Glomerular endothelial cell (primary cell): ENCODE data around the gene SLC25A17. TPM values are rescaled to one million over a fixed set of nuclear protein-coding genes. Genes with fewer than 3 reads are reported as not detected.
"Not testable (repeated sequence)": the region's sequence is repeated elsewhere in the genome, so short reads cannot be mapped to it uniquely, and the experiment has no call there.

Source experiments
- DNase-seq: peaks from one replicate; pipeline ENCODE4 v3.0.0-alpha.2; 2011; ENCODE audit warnings: low read depth, low spot score; ENCODE audit errors: extremely low read depth
- total RNA-seq: library from RNA; depleted of rRNA; stranded (reverse); fragments of >200 nt; gene quantifications from 2 replicates; pipeline ENCODE4 v1.2.3, GENCODE V29; 2015

Gene SLC25A17, protein sequence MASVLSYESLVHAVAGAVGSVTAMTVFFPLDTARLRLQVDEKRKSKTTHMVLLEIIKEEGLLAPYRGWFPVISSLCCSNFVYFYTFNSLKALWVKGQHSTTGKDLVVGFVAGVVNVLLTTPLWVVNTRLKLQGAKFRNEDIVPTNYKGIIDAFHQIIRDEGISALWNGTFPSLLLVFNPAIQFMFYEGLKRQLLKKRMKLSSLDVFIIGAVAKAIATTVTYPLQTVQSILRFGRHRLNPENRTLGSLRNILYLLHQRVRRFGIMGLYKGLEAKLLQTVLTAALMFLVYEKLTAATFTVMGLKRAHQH
- 16.3 and 21.3 TPM in 2 replicates for total RNA-seq

DNA sequence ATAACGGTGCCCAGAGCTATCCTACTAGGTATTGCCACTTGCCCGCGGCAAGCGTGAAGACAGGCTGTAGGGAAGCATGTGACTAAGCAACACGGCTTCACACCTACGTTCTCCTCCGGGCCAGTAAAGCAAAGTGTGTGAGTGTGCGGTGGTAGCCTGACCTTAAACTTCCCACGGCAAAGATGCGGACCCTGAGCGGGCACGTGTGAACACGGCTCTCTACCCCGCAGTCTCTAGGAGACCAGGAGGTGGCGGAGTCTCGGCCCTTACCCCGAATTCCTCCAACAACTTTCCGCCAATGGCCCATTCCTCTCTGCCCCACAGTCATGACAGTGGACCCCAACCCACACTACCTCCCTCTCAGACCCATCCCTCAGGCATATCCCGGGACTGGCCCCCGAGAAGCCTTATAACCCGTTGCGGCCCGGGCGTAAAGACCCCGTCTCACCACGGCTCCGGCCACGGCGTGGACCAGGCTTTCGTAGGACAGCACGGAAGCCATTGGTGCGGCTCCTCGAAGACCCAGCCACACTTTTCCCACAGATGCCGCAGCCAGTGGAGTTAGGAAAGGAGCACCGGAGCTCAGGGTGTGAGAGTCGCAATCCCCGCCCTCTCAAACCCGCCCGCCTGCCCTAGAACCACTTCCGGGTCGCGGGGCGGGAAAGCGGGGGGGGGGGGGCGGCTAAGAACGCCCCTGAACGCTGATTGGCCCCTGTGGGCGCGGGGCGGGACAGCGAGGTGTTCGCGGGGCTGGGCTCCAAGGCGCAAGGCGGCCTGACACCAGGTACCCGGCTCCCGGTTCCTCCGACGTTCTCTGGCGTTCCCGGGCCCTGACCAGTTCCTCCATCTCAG is at the start of gene SLC25A17:
SLC25A17 (minus strand) TSS at position 600 of the 852 bp plus-strand sequence; CDS start at position 502, 98 bp downstream.
- no peak for DNase-seq

DNA sequence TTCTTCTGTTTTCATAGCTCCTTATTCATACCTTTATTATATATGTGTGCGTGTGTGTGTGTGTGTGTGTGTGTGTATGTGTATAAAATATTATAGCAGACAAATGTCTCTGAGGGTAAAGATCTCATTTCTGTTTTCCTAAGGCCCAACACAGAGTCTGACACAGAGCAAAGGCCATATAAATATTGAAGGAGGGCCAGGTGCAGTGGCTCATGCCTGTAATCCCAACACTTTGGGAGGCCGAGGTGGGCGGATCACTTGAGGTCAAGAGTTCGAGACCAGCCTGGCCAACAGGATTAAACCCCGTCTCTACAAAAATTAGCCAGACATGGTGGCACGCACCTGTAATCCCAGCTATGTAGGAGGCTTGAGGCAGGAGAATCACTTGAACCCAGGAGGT is 49.2 kb upstream of the SLC25A17 start:
- not testable (repeated sequence) for DNase-seq

DNA sequence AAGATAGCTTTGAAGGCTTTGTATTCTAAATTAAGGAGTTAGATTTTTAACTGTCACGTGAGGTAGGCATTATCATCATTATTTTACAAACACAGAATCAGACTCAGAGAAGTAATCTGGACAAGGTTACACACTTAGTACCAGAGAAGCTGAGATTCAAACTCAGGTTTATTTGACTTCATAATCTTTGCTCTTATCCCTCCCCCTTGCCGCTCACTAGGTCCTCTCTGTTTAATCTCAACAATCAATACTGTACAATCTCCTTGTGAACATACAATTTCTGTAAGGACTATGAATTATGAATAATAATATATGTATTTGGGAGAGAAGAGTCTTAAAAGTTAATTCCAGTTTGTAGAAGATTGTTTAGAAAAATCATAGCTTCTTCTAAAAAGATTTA is 48.0 kb upstream of the SLC25A17 start:
- no peak for DNase-seq

DNA sequence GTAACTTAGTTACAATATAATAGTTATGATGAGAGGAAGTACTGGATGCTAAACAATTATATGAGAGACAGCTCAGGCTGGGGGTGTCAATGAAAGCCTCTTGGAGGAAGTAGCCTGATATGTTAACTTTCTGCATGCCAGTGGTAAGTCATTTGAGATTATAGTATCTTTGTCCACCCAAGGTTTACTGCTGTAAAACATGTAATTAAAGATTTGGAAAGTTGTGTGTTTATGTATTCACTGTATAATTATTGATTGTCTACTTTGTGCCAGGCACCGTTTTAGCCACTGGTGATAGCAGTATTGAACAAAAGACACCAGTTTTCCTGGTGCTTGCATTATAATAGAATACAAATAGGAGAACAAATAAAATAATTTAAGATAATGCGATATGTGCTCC is 43.4 kb upstream of the SLC25A17 start:
- DNase-seq = no peak

DNA sequence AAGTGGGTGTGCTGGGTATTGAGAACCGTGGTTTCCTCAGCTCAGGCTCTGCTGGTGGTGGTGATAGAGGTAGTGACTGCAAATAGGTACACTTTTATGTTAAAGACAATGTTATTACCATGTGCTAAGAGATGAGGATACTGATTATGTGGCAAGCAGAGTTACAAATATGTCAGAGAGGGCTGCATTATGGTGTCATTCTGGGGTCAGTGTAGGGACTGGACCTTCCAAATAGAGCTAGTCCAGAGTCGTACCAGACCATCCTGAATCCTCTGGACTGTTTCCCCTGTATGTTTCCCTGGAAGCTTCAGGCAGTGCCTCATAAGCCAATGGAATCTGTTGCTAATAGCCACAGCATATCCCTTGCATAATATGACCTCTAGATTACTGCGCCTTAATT is 42.9 kb upstream of the SLC25A17 start, which contains the start of gene DNAJB7:
DNAJB7 (minus strand) TSS at position 101 of the 400 bp plus-strand sequence. CDS start 119 bp downstream, outside the sequence.
- no peak for DNase-seq

DNA sequence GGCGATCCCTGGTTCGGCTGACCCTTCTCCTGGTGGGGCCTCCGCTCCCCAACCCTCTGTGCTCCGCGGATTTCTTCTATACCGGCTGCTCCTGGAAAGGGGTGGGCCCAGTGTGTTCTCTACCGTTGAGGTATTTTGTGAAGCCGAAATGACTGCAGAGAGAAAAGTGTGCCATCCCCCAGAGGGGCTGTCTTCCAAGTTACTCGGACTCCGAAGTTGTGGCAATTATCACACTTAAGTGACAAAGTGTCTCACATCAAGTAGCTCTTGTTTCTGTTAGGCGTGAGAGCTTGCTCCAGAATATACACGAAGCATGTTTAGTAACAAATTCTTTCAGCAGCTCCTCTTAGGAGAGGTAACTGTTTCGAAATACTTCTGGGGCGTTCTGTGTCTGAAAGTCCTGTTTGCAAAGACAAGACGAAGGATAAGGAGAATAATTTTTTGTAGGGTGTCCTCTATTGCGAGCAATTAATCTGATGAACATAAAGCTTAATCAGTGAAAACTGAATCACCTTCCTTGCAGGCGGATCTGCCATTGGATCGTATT is 38.2 kb upstream of the SLC25A17 start:
- no peak for DNase-seq

DNA sequence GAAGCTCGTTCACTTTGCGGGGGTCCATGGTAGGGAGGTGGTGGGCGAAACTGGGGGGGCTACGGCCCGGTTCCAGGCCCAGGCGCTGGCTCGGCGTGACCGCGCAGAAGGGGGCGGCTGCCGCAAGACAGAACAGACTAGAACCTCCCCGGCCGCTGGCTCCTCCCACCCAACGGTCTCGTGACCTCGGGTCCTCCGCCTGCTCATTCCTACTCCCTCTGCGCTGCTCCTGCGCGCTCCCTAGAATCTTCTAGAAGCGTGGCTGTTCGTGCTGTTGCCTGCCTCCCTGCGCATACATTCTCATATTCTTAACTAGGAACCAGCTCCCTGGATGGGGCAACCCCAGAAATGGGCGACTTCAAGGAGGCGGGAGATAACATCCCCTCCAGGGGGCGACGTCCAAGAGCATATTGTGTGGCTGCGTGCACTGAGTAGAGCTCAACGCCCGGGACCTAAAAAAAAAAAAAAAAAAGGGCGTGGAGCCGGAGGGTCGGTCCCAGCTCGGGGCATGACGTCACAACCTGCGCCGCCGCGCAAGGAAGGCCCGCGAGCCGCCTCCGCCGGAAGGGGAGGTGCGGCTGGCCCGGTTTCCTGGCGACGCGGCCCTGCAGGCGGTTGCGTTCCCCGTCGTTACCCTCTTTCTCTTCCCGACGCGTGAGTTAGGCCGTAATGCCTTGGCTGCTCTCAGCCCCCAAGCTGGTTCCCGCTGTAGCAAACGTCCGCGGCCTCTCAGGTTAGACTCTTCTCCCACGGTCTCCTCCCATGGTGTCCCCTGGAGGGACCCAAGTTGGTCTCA is 37.6 kb upstream of the SLC25A17 start, which contains the start of the genes ST13 and XPNPEP3:
ST13 (minus strand) TSS at position 127 of the 796 bp plus-strand sequence; CDS start at position 28, 99 bp downstream.
XPNPEP3 (plus strand) TSS at position 636 of the 796 bp plus-strand sequence; CDS start at position 670, 34 bp downstream.
- DNase-seq = peak; percentile 72

DNA sequence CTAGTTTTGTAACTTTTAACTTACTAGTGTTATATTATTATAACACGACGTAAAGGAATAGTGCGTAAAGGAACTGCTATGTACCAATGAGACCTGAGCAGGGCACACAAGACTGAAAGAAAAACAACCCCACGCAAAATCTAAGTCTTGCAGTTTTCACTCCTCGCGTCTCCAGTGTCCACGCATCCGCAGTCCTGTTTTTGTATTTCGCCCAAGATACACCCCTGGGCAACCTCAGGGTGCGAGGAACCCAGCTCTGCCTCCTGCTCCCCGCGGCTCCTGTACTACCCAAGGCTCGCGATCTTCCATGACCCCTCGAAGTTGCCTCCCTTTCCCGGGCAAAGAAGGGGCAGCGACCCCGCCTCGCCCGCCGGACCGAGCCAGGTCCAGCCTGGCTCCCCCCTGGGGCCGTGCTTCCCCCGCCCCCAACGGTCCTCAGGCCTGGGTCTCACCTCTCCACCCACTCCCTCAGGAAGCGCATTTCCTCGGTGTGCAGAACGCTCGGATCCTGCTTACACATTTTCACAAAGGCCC is 36.9 kb upstream of the SLC25A17 start:
- DNase-seq = no peak

DNA sequence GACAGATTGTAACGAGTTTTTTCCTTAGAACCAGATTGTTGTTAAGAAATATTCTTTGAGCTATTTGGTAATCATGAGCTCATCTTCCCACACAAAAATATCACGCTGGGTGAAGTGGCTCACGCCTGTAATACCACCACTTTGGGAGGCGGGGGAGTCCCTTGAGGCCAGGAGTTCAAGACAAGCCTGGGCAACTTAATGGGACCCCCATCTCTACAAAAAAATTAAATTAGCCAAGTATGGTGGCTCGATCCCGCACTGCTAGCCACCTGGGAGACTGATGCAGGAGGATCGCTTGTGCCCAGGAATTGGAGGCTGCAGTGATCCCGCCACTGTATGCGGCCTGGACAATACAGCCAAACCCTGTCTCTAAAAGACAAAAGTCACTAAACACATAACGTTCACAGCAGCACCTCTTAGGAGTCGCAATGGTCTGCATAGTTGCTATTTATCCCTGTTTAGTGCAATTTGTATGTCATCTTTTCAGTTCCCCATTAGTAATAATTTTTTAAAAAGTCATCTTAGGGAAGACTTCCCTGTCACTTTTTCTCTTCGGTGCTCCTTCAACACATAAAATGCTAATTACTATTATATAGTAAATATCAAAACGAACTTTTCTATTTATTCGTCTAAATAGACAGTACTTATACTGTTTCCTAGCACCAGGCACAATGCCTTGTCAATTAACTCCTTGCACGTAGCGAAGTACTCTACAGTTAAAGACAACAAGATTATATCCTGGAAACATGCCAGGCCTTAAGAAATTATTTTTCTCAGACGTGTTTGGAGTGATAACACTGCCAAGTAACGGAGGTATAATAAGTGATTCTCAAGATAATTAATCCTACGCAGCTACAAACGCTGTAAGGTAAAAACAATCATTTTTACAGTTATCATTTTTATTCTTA is 36.2 kb upstream of the SLC25A17 start:
- no peak for DNase-seq

DNA sequence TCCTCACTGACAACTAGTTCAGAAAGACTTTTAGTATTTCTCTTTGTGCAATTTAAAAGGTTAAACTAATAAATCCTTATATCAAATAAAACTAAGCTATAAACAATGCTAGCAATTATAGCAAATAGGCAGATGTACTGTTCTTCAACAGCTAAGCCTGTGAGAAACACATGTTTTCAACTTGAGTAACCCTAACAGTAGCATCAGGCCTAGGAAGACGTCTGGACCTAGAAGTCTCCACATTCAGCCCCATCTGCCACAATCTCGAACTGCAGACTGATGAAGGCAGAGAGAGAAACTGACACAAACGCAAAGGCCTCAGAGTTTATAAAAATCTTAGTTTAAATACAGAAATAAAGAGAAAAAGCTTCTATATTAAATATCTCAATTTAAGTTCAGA is 34.8 kb upstream of the SLC25A17 start:
- no peak for DNase-seq

DNA sequence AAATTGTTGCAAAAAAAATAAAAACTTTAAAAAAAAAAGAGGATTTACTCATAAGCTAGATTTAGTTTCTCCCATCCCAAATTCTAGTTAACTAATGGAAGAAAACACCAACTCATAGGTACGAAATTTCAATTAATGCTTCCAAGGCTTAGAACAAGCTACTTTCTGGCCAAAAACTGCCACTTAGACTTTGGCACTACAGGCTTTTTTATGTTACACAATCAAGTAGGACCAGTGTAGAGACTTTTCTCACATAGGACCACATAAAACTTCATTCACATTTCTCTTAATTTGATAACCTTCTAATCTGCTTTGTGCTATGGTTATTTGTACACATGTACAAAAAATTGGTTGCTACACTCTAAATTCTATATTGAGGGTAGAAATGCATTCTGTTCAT is 34.2 kb upstream of the SLC25A17 start:
- no peak for DNase-seq

DNA sequence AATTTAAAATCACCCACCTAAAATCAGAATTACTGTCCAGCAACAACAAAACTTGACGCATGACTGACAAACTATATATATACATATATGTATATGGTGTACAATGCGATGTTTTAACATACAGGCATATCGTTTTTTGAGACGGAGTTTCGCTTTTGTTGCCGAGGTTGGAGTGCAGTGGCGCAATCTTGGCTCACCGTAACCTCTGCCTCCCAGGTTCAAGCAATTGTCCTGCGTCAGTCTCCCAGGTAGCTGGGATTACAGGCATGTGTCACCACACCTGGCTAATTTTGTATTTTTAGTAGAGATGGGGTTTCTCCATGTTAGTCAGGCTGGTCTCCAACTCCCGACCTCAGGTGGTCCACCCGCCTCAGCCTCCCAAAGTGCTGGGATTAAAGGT is 26.7 kb upstream of the SLC25A17 start:
- not testable (repeated sequence) for DNase-seq

DNA sequence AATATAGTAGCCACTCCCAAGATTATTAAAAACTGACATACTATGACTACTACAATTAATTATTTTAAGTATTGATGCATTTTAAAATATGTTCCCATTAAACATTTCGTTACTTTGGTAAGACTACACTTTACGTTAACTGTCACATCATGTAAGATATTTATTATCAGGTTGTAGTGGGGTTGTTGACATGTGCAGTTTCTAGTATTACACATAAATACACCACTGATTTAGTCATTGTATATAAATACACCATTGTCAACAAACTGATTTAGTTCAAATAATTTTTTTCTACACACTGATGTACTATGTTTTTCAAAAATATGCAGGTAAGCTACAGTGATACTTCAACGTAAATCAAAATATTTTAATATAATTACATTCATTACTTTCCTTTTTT is 25.8 kb upstream of the SLC25A17 start:
- no peak for DNase-seq

DNA sequence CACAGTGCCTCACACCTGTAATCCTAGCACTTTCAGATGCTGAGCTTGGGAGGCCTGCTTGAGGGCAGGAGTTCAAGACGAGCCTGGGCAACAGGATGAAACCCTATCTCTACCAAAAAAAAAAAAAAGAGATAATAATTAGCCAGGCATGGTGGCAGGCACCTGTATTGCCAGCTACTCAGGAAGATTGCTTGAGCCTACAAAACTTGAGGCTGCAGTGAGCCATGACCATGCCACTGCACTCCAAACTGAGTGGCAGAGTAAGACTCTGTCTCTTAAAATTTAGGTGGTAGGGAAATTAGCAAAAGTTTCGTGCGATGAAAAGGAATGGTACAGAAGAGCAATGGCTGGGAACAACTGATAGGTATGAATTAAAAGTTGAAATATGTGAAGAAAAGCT is 19.3 kb upstream of the SLC25A17 start:
- no peak for DNase-seq

DNA sequence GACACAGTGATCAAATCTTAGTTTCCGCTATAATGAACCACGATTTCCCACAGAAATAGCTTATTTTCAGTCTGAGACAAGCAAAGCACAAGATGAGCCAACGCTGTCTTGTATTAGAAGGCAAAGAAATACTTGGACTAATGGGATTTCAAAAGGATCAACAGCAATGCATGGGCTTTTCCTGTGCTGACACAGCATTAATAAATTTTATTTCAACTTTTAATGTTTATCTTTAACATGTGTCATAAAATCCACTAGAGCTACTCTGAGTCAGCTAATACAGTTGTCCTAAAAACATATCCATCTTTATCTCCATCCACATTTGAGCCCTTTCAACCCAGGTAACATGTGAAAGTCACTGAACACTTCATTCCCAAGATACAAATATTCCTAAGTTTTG is 15.5 kb upstream of the SLC25A17 start:
- no peak for DNase-seq

DNA sequence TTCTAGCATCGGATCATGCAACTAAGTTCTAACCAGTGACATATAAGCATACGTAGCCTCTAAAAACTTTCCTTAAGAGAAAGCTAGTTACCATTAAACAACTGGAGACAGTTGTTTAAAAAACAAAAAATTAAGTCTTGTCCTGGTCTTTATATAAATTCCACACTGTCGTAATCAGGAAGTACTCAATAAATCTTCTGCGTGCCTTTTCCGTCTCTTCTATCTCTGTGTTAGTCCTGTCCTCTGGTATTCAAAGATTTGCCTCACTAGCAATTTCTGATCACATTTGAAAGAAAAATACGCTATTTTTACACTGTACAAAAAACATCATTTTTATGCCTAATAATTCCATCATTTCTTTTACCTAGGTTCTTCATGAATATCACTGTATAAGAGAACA is 10.0 kb upstream of the SLC25A17 start:
- DNase-seq = no peak

DNA sequence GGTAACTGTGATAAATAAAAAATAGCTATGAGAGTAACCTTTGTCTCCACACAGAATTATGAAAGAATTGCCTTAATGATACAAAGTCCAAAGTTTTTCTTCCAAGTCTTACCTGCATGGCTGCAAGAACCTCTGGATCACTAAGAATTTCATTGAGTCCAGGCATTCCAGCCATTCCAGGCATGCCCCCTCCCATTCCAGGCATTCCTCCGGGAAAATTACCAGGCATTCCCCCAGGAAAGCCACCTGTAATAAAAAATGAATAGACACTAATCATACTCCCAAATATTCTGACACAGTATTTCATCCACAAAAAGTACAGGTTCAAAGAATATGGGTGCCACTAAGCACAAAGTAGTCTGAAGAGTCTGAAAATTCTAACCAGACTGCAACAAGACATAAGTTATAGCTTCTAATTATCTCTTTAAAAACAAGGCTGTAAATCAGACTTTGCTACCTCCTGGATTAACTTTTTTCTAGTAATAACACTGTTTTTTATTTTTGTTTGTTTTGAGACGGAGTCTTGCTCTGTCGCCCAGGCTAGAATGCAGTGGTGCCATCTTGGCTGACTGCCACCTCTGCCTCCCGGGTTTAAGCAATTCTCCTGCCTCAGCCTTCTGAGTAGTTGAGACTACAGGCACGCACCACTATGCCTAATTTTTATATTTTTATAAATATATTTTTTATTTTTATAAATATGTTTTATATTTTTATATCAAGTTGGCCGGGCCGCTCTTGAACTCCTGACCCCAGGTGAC is 8.0 kb upstream of the SLC25A17 start:
- DNase-seq = no peak

DNA sequence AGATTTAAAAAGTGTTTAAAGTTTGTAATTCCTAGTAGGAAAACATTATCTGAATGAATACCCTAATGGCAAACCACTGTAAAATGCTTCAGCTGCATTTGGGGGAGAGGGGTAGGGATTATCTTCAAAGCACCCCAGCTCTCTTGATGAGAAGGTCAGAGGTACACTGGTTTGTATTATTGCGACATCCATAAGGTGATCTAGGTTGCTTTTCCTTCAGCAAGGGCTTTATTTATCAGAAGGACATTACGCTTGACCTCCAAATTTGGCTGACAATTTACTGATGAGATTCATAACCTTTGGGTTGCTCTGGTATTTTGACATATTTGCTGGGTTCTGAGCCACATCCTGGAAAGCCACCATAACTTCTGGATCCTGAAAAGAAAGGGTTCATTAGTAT is 7.1 kb upstream of the SLC25A17 start:
- not testable (repeated sequence) for DNase-seq
